ENCODE results near the gene BORCS6.
"Not testable (repeated sequence)": the region's sequence is repeated elsewhere in the genome, so short reads cannot be mapped to it uniquely, and the experiment has no call there.

BORCS6 gene

GRCh38 chr17:8189711-8190477 is at the start of gene BORCS6:
Gene BORCS6, minus strand, starts transcription at chr17:8190180. Its CDS starts 40 bp downstream, at chr17:8190140.
- DNase-seq: peak; percentile 87 to 96

GRCh38 chr17:8237886-8238285 is 47.9 kb upstream of the BORCS6 start:
- DNase-seq: no peak

GRCh38 chr17:8237175-8237574 is 47.2 kb upstream of the BORCS6 start:
- no peak for DNase-seq

- no peak for DNase-seq
These were observed 45.7 kb upstream of the BORCS6 start for GRCh38 chr17:8235676-8236075.

GRCh38 chr17:8234361-8235270 is 44.6 kb upstream of the BORCS6 start:
- DNase-seq: no peak

- DNase-seq: no peak
These were observed 41.7 kb upstream of the BORCS6 start for GRCh38 chr17:8231701-8232100.

- no peak for DNase-seq
These were observed 37.2 kb upstream of the BORCS6 start for GRCh38 chr17:8227238-8227581.

- peak; percentile 24 to 44 for DNase-seq
These were observed 36.7 kb upstream of the BORCS6 start for GRCh38 chr17:8226536-8227237.

GRCh38 chr17:8225813-8226535 is 36.0 kb upstream of the BORCS6 start:
- peak; percentile 66 to 67 for DNase-seq

GRCh38 chr17:8224891-8225812 is 35.2 kb upstream of the BORCS6 start:
- no peak for DNase-seq

- DNase-seq: peak; percentile 44 to 51
These were observed 33.6 kb upstream of the BORCS6 start for GRCh38 chr17:8223356-8224126.

- peak; percentile 87 to 88 for DNase-seq
These were observed 32.8 kb upstream of the BORCS6 start for GRCh38 chr17:8222630-8223355.

GRCh38 chr17:8222380-8222629 is 32.3 kb upstream of the BORCS6 start:
- DNase-seq: no peak

GRCh38 chr17:8221663-8222379 is 31.8 kb upstream of the BORCS6 start:
- DNase-seq: peak; percentile 84

GRCh38 chr17:8220783-8221662 is 31.0 kb upstream of the BORCS6 start:
- DNase-seq: peak; percentile 87 to 90

GRCh38 chr17:8214000-8214399 is 24.0 kb upstream of the BORCS6 start:
- not testable (repeated sequence) for DNase-seq

GRCh38 chr17:8212312-8213180 is 22.6 kb upstream of the BORCS6 start:
- no peak for DNase-seq
